ENCODE measurements around the gene FAT4.

DNA sequence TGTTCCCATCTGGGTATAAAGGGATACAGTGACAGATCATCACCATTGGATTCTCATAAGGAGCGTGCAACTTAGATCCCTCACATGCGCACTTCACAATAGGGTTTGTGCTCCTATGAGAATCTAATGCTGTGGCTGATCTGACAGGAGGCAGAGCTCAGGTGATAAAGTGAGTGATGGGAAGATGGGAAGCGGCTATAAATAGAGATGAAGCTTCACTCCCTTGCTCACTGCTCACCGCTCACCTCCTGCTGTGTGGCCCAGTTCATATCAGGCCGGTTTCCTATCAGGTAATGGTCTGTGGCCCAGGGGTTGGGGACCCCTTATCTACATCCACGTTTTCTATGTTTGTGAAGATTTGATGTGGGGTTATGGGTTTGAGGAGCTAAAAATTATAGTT, 43.7 kb downstream of the FAT4 start:
- TF ChIP-seq CTCF (IDR thresholded peaks at IDR 0.05; ENCODE audit: poor library complexity, severe bottlenecking) (no peak), POLR2AphosphoS5 (IDR thresholded peaks at IDR 0.05) (peak; percentile 53)
